ENCODE measurements around the gene IL20. TPM values are rescaled to one million over a fixed set of nuclear protein-coding genes. Genes with fewer than 3 reads are reported as not detected.

IL20 gene
- total RNA-seq, 4 donors from 2014 or later = 40.6 TPM; not detected in 3

DNA sequence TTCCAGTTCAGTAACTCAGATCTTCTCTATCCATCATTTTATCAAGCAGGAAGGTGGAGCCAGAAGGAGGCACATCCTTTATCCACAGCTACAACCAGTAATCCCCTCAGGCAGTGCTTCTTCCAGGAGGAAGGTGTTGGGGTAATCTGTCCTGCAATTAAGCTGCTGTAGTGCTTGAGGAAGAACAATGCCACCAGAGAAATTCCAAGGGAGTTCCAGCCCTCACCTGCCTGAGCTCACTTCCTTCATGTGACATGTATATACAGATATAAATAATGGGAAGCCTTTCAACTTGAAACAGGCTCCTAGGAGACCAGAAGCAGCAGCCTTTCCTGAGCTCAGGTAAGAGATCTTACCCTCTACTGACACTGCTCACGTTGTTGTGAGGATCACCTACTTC, 2.2 kb upstream of the IL20 start:
- Histone ChIP-seq H3K27me3 (no peaks in the 10 kb centered on the region), H3K27ac (no peak overlapping the region), H3K9me3 (no peaks in the 10 kb centered on the region), H3K36me3 (no peaks in the 10 kb centered on the region), H3K4me3 (no peak overlapping the region), H3K4me1 (no peaks in the 10 kb centered on the region)
- intact Hi-C loops (cut with DNase I; ENCODE audit: low total_unique reads) = no loop called here
- DNase-seq = no peak
- no peak for TF ChIP-seq CTCF (IDR thresholded peaks at IDR 0.05)
- no peak for TF ChIP-seq POLR2A (IDR thresholded peaks at IDR 0.05)

DNA sequence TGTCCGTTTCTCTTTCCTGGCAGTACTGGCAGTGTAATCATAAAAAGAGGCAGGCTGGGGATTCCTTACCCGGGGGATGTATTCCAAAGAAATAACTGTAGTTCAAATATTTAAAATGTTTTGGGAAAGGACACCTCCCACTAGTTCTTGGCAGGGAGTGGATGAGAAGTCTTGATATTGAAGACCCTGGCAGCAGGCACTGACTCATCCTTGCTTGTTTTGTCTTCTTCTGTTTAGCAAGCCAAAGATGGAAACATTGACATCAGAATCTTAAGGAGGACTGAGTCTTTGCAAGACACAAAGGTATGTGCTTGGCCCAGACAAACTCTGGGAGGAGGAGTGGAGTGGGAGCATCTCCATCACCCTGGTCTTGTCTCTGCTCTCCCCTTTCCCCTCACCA, 639 bp downstream of the IL20 start:
- Histone ChIP-seq H3K27ac (peak overlapping the region; percentile 64 to 82), H3K9me3 (no peaks in the 10 kb centered on the region), H3K4me1 (no peaks in the 10 kb centered on the region), H3K27me3 (no peaks in the 10 kb centered on the region), H3K36me3 (no peaks in the 10 kb centered on the region), H3K4me3 (no peak overlapping the region)
- peak; percentile 17 to 63 for DNase-seq
- TF ChIP-seq POLR2A (IDR thresholded peaks at IDR 0.05) (no peak), CTCF (IDR thresholded peaks at IDR 0.05) (no peak)
- intact Hi-C loops (cut with DNase I; ENCODE audit: low total_unique reads) = no loop called here

GRCh38 chr1:206867239-206867638, 1.8 kb downstream of the IL20 start:
- no peak for TF ChIP-seq POLR2A (IDR thresholded peaks at IDR 0.05)
- TF ChIP-seq CTCF (IDR thresholded peaks at IDR 0.05) = no peak
- no peaks in the 10 kb centered on the region for H3K27me3 ChIP-seq
- intact Hi-C loops (cut with DNase I; ENCODE audit: low total_unique reads) = no loop called here
- DNase-seq = no peak
- no peaks in the 10 kb centered on the region for H3K4me1 ChIP-seq
- H3K4me3 ChIP-seq = no peak overlapping the region
- no peaks in the 10 kb centered on the region for H3K9me3 ChIP-seq
- H3K27ac ChIP-seq = no peak overlapping the region
- H3K36me3 ChIP-seq = no peaks in the 10 kb centered on the region

DNA sequence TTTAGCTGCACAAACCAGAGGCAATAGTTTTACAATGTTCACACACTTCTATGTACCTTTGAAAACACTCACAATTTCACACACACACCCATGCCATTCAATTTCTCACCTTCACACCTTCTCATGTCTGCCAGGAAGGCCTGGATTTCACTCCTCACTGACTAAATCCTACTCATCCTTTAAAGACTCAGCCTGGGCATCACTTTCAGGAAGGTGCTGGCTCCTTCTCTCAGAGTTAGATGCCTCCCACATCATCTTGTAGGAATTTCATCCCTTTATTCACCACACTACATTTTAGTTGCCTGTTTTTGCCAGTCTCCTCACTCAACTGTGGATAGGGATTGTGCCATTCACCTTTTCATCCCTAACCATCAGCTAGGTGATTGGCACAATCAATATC, 2.3 kb downstream of the IL20 start:
- no peak for DNase-seq
- TF ChIP-seq POLR2A (IDR thresholded peaks at IDR 0.05) = no peak
- TF ChIP-seq CTCF (IDR thresholded peaks at IDR 0.05) = no peak
- Histone ChIP-seq H3K27ac (no peak overlapping the region), H3K36me3 (no peaks in the 10 kb centered on the region), H3K4me3 (no peak overlapping the region), H3K9me3 (no peaks in the 10 kb centered on the region), H3K4me1 (no peaks in the 10 kb centered on the region), H3K27me3 (no peaks in the 10 kb centered on the region)
- intact Hi-C loops (cut with DNase I; ENCODE audit: low total_unique reads) = no loop called here

DNA sequence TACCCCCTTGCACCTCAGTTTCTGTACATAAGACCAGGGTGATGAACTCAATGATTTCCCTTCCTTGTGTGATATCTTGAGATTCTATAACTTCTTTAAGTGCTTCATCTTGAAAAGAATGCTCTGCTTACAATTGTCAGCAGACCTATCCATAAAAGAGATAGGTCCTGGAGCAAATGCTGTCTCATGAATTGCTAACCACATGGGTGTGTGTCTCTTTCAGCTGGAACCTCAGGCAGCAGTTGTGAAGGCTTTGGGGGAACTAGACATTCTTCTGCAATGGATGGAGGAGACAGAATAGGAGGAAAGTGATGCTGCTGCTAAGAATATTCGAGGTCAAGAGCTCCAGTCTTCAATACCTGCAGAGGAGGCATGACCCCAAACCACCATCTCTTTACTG, 2.8 kb downstream of the IL20 start:
- H3K9me3 ChIP-seq = no peaks in the 10 kb centered on the region
- no peaks in the 10 kb centered on the region for H3K27me3 ChIP-seq
- no peaks in the 10 kb centered on the region for H3K36me3 ChIP-seq
- intact Hi-C loops (cut with DNase I; ENCODE audit: low total_unique reads) = no loop called here
- no peak for DNase-seq
- no peak for TF ChIP-seq POLR2A (IDR thresholded peaks at IDR 0.05)
- TF ChIP-seq CTCF (IDR thresholded peaks at IDR 0.05) = no peak
- H3K27ac ChIP-seq = no peak overlapping the region
- no peak overlapping the region for H3K4me3 ChIP-seq
- no peaks in the 10 kb centered on the region for H3K4me1 ChIP-seq
